AG04450 (cell line): ENCODE measurements around the gene MTA2. TPM values are rescaled to one million over a fixed set of nuclear protein-coding genes. Genes with fewer than 3 reads are reported as not detected.
"Not testable (repeated sequence)": the region's sequence is repeated elsewhere in the genome, so short reads cannot be mapped to it uniquely, and the experiment has no call there.

Experiments
- CTCF ChIA-PET: fragments of 300-600, 350-600 bp; formaldehyde crosslinking; extraction: SDS; loops from one replicate; lab custom pipeline; 2022; ENCODE audit warnings: antibody characterized with exemption, inconsistent platforms; lab: Charles Lee
- POLR2A ChIA-PET: fragments of 350-600 bp; formaldehyde crosslinking; extraction: SDS; loops from one replicate; lab custom pipeline; 2021; ENCODE audit warnings: antibody characterized with exemption, inconsistent platforms; lab: Yijun Ruan, JAX
- DNase-seq: peaks from one replicate; pipeline ENCODE4 v3.0.0-alpha.2; 2011; ENCODE audit warnings: low read depth, low spot score
- H3K27ac ChIP-seq: one replicate; pipeline ENCODE4 v1.5.1; 2012; ENCODE audit warnings: low read depth, low read length, control low read depth
- H3K27me3 ChIP-seq: one replicate; pipeline ENCODE4 v1.6.0; 2012; ENCODE audit warnings: low read length; ENCODE audit not compliant: control insufficient read depth, insufficient read depth
- H3K4me3 ChIP-seq: 2 replicates; pipeline ENCODE4 v1.5.1; 2011; ENCODE audit warnings: mild to moderate bottlenecking, low read depth, low read length, control low read depth
- H3K9me3 ChIP-seq: 2 replicates; pipeline ENCODE4 v1.5.1; 2012; ENCODE audit warnings: low read length; ENCODE audit not compliant: control insufficient read depth, insufficient read depth
- polyA plus RNA-seq: library from polyadenylated mRNA; depleted of rRNA; stranded (reverse); fragments of >200 nt; gene quantifications from 2 replicates; pipeline ENCODE4 v1.2.3, GENCODE V29; 2011
- TF ChIP-seq, protein P1 (sequence below): IDR thresholded peaks from 2 replicates; pipeline ENCODE4 v1.5.1; 2011; ENCODE audit warnings: low read depth, low read length, control low read depth, inconsistent platforms

MTA2 gene
- polyA plus RNA-seq, 1 experiment = 22.9 TPM

DNA sequence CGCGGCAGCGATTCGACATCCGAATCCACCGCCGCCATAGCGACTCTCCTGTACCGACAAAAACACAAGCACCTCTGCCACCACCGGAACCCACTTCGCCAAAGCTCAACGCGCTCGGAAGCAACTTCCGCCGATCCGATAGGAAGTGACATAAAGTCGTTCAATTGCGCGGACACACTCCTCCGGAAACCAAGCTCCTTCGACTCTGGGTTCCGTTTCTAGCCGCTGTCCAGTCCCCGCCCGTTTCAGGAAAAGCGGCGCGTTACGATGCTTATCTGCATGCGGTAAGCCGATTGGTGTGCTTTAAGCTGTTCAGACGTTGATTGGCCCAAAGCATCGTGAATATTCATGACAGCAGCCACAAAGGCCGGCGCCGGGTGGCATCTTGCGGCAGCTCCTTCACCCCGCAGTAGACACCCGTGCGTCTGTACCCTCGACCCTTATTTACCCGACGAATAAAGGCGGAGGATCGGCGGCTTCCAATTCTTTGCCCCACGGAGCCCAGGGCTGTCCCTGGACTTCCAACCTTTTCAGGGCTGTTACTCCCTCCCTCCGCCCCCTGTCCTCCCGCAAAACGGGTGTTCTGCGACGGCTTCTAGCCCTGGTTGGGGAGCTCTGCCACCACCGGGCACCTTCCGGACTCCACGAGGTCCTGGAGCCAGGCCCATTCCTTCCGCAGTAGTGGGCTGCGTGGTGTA, 10.1 kb downstream of the MTA2 start, which contains the start of gene TUT1:
TSS of gene TUT1 (minus strand) at position 76 of the 698 bp plus-strand sequence. CDS start at position 38, 38 bp downstream.
- DNase-seq = peak; percentile 97
- no peaks in the 10 kb centered on the region; the same call in 1 of the 2 replicates for H3K9me3 ChIP-seq
- TF ChIP-seq, protein P1, sequence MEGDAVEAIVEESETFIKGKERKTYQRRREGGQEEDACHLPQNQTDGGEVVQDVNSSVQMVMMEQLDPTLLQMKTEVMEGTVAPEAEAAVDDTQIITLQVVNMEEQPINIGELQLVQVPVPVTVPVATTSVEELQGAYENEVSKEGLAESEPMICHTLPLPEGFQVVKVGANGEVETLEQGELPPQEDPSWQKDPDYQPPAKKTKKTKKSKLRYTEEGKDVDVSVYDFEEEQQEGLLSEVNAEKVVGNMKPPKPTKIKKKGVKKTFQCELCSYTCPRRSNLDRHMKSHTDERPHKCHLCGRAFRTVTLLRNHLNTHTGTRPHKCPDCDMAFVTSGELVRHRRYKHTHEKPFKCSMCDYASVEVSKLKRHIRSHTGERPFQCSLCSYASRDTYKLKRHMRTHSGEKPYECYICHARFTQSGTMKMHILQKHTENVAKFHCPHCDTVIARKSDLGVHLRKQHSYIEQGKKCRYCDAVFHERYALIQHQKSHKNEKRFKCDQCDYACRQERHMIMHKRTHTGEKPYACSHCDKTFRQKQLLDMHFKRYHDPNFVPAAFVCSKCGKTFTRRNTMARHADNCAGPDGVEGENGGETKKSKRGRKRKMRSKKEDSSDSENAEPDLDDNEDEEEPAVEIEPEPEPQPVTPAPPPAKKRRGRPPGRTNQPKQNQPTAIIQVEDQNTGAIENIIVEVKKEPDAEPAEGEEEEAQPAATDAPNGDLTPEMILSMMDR = no peak
- H3K27me3 ChIP-seq = no peaks in the 10 kb centered on the region
- H3K4me3 ChIP-seq = peak within 1 kb of the TSS; percentile 68
- peak within 1 kb of the TSS; percentile 87 for H3K27ac ChIP-seq
- CTCF ChIA-PET = interaction anchor here (0.7 to 3.9 kb wide), 10 partner anchors 9 to 210 kb away, joined by 3 to 14 read pairs (median 7); partner anchors contain the start of gene B3GAT3
- POLR2A ChIA-PET = interaction anchor here (0.5 to 2.6 kb wide), 29 partner anchors 7 to 1217 kb away, joined by 3 to 67 read pairs (median 6); partner anchors contain the start of genes AHNAK, B3GAT3, C11orf98 and CSKMT

DNA sequence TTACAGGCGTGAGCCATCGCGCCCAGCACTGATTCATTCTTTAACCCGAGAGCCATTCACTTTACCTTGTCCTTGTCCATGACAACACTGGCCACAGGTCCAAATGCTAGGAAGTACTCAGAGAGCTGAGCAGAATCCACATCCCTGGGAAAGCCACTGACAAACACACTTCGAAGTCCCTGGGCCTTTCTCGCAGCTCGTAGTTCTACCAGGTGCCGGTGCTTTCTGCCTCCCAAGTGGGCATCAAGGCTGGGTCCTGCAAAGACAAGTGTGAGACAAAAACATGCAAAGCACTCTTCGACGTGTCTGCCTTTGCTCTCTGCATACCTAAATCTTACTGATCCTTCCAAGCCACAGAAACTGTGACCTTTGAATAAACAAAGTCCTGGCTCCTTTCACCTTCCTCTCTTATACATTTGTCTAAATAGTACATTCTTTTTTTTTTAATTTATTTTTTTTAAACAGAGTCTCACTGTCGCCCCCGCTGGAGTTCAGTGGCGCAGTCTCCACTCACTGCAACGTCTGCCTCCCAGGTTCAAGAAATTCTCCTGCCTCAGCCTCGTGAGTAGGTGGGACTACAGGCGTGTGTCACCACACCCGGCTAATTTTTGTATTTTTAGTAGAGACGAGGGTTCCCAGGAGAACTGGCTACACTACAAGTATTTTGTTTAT, 12.6 kb downstream of the MTA2 start:
- CTCF ChIA-PET = interaction anchor here (0.7 to 1.3 kb wide), 3 partner anchors 12 to 46 kb away, joined by 3 read pairs; partner anchors contain the start of gene MTA2
- DNase-seq = no peak

DNA sequence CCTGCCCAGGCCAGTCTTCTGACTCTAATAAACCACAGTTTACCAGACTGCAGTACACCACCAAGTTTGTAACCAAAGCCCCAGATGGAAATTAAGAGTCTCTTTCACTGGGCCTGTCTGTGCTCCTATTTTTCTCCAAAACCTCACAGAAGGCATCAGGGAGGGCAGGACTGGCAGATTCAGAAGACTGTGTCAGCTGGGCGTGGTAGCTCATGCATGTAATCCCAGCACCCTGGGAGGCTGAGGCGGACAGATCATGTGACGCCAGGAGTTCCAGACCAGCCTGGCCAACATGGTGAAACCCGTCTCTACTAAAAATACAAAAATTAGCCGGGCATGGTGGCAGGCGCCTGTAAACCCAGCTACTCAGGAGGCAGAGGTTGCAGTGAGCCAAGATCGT, 16.3 kb downstream of the MTA2 start:
- DNase-seq, H3K4me3 ChIP-seq, H3K27ac ChIP-seq, H3K9me3 ChIP-seq, H3K27me3 ChIP-seq: not testable (repeated sequence)
- ChIA-PET POLR2A (interaction anchor here (1.1 kb wide), 1 partner anchor 12 kb away, joined by 3 read pairs; the partner anchor contains the start of gene EEF1G), CTCF (interaction anchor here (1.2 to 1.3 kb wide), 2 partner anchors 42 to 191 kb away, joined by 3 read pairs; no protein-coding TSS in a partner anchor)

More for the DNA sequence above, 12.6 kb downstream of the MTA2 start:
- POLR2A ChIA-PET = no interaction called here
- Histone ChIP-seq H3K4me3 (no peak overlapping the region), H3K9me3 (no peaks in the 10 kb centered on the region; the same call in 1 of the 2 replicates), H3K27me3 (no peaks in the 10 kb centered on the region), H3K27ac (no peak overlapping the region)
- TF ChIP-seq, protein P1 = peak; percentile 49

DNA sequence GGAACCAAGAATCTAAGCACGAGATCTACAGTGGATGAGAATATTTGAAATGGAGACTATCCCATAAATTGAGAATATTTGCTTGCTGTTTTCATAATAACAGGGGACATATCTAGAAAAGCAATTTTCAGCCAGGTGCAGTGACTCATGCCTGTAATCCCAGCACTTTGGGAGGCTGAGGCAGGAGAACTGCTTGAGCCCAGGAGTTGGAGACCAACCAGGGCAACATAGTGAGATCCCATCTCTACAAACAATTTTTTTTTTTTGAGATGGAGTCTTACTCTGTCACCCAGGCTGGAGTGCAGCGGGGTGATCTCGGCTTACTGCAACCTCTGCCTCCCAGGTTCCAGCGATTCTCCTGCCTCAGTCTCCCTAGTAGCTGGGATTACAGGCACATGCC, 19.9 kb downstream of the MTA2 start:
- POLR2A ChIA-PET = interaction anchor here (2.0 kb wide), 1 partner anchor 10 kb away, joined by 6 read pairs; the partner anchor contains the start of gene TUT1
- H3K9me3 ChIP-seq, H3K27ac ChIP-seq, CTCF ChIA-PET, H3K27me3 ChIP-seq, DNase-seq, H3K4me3 ChIP-seq: not testable (repeated sequence)

DNA sequence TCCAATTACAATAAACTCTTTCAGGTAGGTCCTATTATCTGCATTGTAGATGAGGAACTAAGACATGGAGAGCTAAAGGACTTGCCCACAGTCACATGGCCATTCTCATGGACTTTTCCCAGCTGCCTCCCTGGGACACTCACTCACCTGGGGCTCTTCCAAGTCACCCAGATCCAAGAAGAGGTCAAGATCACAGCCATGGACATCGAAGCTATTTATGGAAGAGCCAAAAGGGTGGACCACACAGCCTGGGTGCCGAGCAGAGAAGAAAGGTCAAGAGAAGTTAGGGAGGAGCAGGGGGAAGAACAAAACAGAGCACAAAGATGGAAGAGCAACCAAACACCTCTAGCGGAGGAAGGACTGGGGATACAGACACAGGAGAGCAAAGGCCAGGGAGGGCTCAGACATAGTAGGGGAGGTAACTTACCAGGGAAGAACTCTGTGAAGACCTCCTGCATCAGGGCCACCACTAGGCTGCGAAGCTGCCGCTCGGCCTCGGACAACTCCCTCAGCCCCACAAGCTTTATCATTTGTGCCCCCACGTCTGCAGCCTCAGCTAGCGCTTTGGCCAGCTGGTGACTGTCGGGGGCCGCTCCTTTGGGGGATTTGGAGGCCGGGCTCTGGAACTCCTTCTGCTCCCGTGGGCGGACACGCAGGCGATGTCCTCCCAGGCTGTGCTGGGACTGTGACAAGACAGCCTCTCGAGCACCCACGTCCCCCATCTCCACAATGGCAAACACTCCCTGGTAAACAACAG, 20.5 kb downstream of the MTA2 start:
- no peak for DNase-seq
- no peak overlapping the region for H3K4me3 ChIP-seq
- H3K27me3 ChIP-seq = no peaks in the 10 kb centered on the region
- no peaks in the 10 kb centered on the region for H3K9me3 ChIP-seq
- TF ChIP-seq, protein P1 = no peak
- H3K27ac ChIP-seq = no peak overlapping the region
- ChIA-PET POLR2A (interaction anchor here (2.0 kb wide), 1 partner anchor 10 kb away, joined by 6 read pairs; the partner anchor contains the start of gene TUT1), CTCF (no interaction called here)
